Measurements from ENCODE around the gene PRELID1. TPM values are rescaled to one million over a fixed set of nuclear protein-coding genes. Genes with fewer than 3 reads are reported as not detected.

PRELID1 gene
- total RNA-seq, 4 donors from 2014 or later, result 52.1 to 192 (median 142) TPM

GRCh38 chr5:177354256-177354655 lies 50.7 kb downstream of the PRELID1 start:
- peaks cover 26 to 43% (median 36%) of the 10 kb centered on the region in 4 donors for H3K4me1 ChIP-seq
- H3K27ac ChIP-seq, result no peak overlapping the region
- H3K9me3 ChIP-seq, result no peaks in the 10 kb centered on the region
- TF ChIP-seq POLR2AphosphoS5 (IDR thresholded peaks at IDR 0.05) (no peak), CTCF (IDR thresholded peaks at IDR 0.05) (no peak), POLR2A (IDR thresholded peaks at IDR 0.05) (no peak), EP300 (IDR thresholded peaks at IDR 0.05; ENCODE audit: low read depth) (no peak)
- H3K36me3 ChIP-seq, result no peaks in the 10 kb centered on the region
- intact Hi-C loops (cut with DNase I; ENCODE audit: low total_unique reads) (no loop called here), in situ Hi-C loops (cut with MboI; ENCODE audit: low pct_ligation_motif_present in 1 of 4, low pct_unique_long_range_greater_than_20kb in 1 of 4, low sequenced_read_pairs in 3 of 4) (no loop called here)
- no peaks in the 10 kb centered on the region for H3K27me3 ChIP-seq
- DNase-seq, result no peak
- 80 to 94% methylated on average over 2 to 3 of the region's 3 CpGs for WGBS, 2 donors (ENCODE audit: low coverage in 1 of 2)
- no peak overlapping the region for H3K4me3 ChIP-seq

- Histone ChIP-seq H3K27me3 (no peaks in the 10 kb centered on the region), H3K4me1 (peaks cover 25 to 40% (median 31%) of the 10 kb centered on the region in 4 donors), H3K9me3 (no peaks in the 10 kb centered on the region), H3K4me3 (no peak overlapping the region), H3K27ac (no peak overlapping the region), H3K36me3 (no peaks in the 10 kb centered on the region)
- DNase-seq, result no peak
- no peak for TF ChIP-seq EP300 (IDR thresholded peaks at IDR 0.05; ENCODE audit: low read depth)
- TF ChIP-seq POLR2A (IDR thresholded peaks at IDR 0.05), result no peak
- no peak for TF ChIP-seq POLR2AphosphoS5 (IDR thresholded peaks at IDR 0.05)
- no peak for TF ChIP-seq CTCF (IDR thresholded peaks at IDR 0.05)
- WGBS, 2 donors (ENCODE audit: low coverage in 1 of 2), result 83 to 90% methylated on average over 2 to 3 of the region's 3 CpGs
- in situ Hi-C loops (cut with MboI; ENCODE audit: low pct_ligation_motif_present in 1 of 4, low pct_unique_long_range_greater_than_20kb in 1 of 4, low sequenced_read_pairs in 3 of 4) (no loop called here), intact Hi-C loops (cut with DNase I; ENCODE audit: low total_unique reads) (no loop called here)
These were observed 51.1 kb downstream of the PRELID1 start for GRCh38 chr5:177354711-177355110.

DNA sequence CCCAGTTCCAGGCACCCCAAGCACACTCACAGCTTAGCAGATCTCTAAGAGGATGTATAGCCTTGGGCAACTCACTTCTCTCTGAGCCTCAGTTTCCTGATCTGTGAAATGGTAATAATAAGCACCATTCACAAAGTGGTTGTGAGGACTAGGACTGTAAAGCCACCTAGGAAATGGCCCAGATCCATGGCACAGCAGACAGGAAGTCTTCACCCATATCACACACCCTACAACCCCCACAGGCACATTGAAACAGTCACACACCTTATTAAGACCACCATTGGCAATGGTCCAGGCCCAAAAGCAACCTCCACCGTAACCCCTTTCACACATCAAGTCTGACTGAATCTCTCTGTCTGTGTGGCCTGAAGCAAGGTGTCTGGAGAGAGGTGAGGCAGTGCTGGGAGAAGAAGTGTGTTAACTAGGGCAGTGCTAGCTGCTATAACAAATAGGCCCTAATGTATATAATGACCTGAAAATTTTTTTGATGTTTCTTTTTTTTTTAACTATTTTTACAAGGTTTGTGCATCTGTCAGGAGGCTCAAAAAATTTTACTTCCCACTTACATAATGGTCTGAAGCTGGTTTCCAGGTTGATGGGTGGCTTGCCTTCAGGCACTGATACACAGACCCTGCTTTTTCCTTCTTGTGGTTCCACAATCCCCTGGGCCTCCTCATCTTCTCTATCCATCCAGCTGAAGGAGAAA lies 51.7 kb downstream of the PRELID1 start:
- H3K9me3 ChIP-seq, result no peaks in the 10 kb centered on the region
- no peak for TF ChIP-seq POLR2AphosphoS5 (IDR thresholded peaks at IDR 0.05)
- TF ChIP-seq EP300 (IDR thresholded peaks at IDR 0.05; ENCODE audit: low read depth), result no peak
- no peak for TF ChIP-seq CTCF (IDR thresholded peaks at IDR 0.05)
- no peak for TF ChIP-seq POLR2A (IDR thresholded peaks at IDR 0.05)
- no peak overlapping the region for H3K27ac ChIP-seq
- WGBS, 2 donors (ENCODE audit: low coverage in 1 of 2), result 83% methylated on average over 1 of the region's 1 CpG; no CpG with 5 or more reads in 1 of the 2 donors
- in situ Hi-C loops (cut with MboI; ENCODE audit: low pct_ligation_motif_present in 1 of 4, low pct_unique_long_range_greater_than_20kb in 1 of 4, low sequenced_read_pairs in 3 of 4) (no loop called here), intact Hi-C loops (cut with DNase I; ENCODE audit: low total_unique reads) (no loop called here)
- H3K4me1 ChIP-seq, result peaks cover 19 to 34% (median 25%) of the 10 kb centered on the region in 4 donors
- DNase-seq, result no peak
- H3K36me3 ChIP-seq, result no peaks in the 10 kb centered on the region
- H3K4me3 ChIP-seq, result no peak overlapping the region
- no peaks in the 10 kb centered on the region for H3K27me3 ChIP-seq

DNA sequence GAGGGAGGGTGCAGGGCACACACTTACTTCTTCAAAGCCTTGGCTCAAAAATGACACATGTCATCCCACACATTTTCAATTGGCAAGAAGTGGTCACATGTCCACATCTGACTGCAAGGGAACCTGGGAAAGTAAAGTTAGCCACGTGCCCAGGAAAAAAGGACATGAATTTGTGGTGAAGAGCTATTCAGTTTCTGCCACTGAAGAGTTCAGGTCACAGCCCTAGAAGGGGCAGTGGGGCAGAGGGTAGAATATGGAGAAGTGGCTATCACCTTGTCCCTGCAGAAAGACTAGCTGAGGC lies 52.2 kb downstream of the PRELID1 start:
- no peak overlapping the region for H3K27ac ChIP-seq
- TF ChIP-seq POLR2AphosphoS5 (IDR thresholded peaks at IDR 0.05) (no peak), CTCF (IDR thresholded peaks at IDR 0.05) (no peak), POLR2A (IDR thresholded peaks at IDR 0.05) (no peak), EP300 (IDR thresholded peaks at IDR 0.05; ENCODE audit: low read depth) (no peak)
- peaks cover 14 to 29% (median 20%) of the 10 kb centered on the region in 4 donors for H3K4me1 ChIP-seq
- H3K27me3 ChIP-seq, result no peaks in the 10 kb centered on the region
- no peaks in the 10 kb centered on the region for H3K36me3 ChIP-seq
- no peak for DNase-seq
- WGBS, 2 donors (ENCODE audit: low coverage in 1 of 2), result 22 to 29% methylated on average over 1 of the region's 1 CpG
- H3K9me3 ChIP-seq, result no peaks in the 10 kb centered on the region
- no peak overlapping the region for H3K4me3 ChIP-seq
- in situ Hi-C loops (cut with MboI; ENCODE audit: low pct_ligation_motif_present in 1 of 4, low pct_unique_long_range_greater_than_20kb in 1 of 4, low sequenced_read_pairs in 3 of 4), result no loop called here
- intact Hi-C loops (cut with DNase I; ENCODE audit: low total_unique reads), result no loop called here

Other genes with a start within 250 kb of the PRELID1 start
- gene FGFR4, start 216.9 kb upstream of the PRELID1 start, total RNA-seq, result 10 to 100 TPM; 15.3 to 86.2 (median 22.2) TPM
- gene NSD1, start 170.0 kb upstream of the PRELID1 start, total RNA-seq, result 10 to 100 TPM; 32.6 to 84.9 (median 60.7) TPM
- 10 to 100 TPM; 38.2 to 68.1 (median 51.8) TPM for gene RAB24, start 80 bp upstream of the PRELID1 start, total RNA-seq
- gene MXD3, start 8.1 kb downstream of the PRELID1 start, total RNA-seq, result 100 to 1,000 TPM in 1 of 4 donors, 10 to 100 TPM in 3; 10.8 to 257 (median 21.7) TPM
- gene LMAN2, start 47.9 kb downstream of the PRELID1 start, total RNA-seq, result 100 to 1,000 TPM; 236 to 322 (median 293) TPM
- 10 to 100 TPM; 16.5 to 49.6 (median 24.4) TPM for gene RGS14, start 54.1 kb downstream of the PRELID1 start, total RNA-seq
- under 1 TPM in 1 of 4 donors, not detected in 3; 0.55 TPM for gene SLC34A1, start 80.6 kb downstream of the PRELID1 start, total RNA-seq
- not detected for gene PFN3, start 96.9 kb downstream of the PRELID1 start, total RNA-seq
- 10 to 100 TPM in 1 of 4 donors, 1 to 10 TPM in 3; 2.6 to 20.1 (median 5.6) TPM for gene F12, start 105.8 kb downstream of the PRELID1 start, total RNA-seq
- gene GRK6, start 122.9 kb downstream of the PRELID1 start, total RNA-seq, result 10 to 100 TPM; 21.5 to 40.5 (median 36.4) TPM
- 1 to 10 TPM in 3 of 4 donors, not detected in 1; 2.1 to 5.0 (median 2.5) TPM for gene PRR7, start 143.0 kb downstream of the PRELID1 start, total RNA-seq
- gene DBN1, start 169.8 kb downstream of the PRELID1 start, total RNA-seq, result 100 to 1,000 TPM in 1 of 4 donors, 10 to 100 TPM in 3; 10.1 to 201 (median 17.4) TPM
- 100 to 1,000 TPM in 1 of 4 donors, 10 to 100 TPM in 3; 52.6 to 256 (median 78.6) TPM for gene PDLIM7, start 193.8 kb downstream of the PRELID1 start, total RNA-seq
- gene DOK3, start 206.0 kb downstream of the PRELID1 start, total RNA-seq, result 10 to 100 TPM in 2 of 4 donors, 1 to 10 TPM in 1, under 1 TPM in 1; 0.60 to 17.2 (median 7.8) TPM
- gene DDX41, start 213.2 kb downstream of the PRELID1 start, total RNA-seq, result 100 to 1,000 TPM in 2 of 4 donors, 10 to 100 TPM in 2; 96.5 to 170 (median 130) TPM

Measured in transverse colon (tissue), 4 donors.